ENCODE measurements around the gene SPRTN.

DNA sequence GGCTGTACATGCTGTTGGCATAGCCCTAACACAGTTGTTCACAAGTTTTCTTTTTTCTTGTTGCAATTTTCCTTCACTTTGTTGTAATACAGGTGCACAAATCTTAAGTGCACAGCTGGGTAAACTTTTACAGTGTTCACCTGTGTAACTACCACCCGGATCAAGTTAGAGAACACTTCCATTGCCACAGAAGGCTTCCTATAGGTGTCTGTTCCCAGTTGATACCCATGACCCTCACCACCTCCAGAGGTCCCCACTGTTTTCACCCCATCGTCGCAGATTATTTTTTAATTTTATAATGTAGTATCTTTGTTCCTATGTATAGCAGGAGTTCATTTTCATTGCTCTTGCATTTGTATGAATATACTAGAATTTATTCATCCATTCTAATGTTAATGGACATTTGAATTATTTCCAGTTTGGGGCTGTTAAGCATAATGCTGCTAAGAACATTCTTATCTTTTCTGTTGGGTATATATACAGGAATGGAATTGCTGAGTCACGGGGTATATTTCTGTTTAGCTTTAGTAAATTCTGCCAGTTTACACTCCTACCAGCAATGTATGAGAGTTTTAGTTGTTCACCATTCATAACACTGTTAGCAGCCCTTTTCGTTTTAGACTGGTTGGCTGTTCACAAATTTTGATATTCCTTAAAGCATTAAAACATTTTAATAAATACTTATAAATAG, 16.4 kb downstream of the SPRTN start:
- TF ChIP-seq, protein P1, sequence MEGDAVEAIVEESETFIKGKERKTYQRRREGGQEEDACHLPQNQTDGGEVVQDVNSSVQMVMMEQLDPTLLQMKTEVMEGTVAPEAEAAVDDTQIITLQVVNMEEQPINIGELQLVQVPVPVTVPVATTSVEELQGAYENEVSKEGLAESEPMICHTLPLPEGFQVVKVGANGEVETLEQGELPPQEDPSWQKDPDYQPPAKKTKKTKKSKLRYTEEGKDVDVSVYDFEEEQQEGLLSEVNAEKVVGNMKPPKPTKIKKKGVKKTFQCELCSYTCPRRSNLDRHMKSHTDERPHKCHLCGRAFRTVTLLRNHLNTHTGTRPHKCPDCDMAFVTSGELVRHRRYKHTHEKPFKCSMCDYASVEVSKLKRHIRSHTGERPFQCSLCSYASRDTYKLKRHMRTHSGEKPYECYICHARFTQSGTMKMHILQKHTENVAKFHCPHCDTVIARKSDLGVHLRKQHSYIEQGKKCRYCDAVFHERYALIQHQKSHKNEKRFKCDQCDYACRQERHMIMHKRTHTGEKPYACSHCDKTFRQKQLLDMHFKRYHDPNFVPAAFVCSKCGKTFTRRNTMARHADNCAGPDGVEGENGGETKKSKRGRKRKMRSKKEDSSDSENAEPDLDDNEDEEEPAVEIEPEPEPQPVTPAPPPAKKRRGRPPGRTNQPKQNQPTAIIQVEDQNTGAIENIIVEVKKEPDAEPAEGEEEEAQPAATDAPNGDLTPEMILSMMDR (IDR thresholded peaks at IDR 0.05): no peak
- no peak for TF ChIP-seq EP300 (IDR thresholded peaks at IDR 0.05; ENCODE audit: borderline replicate concordance in 1 of 2, low read depth in 1 of 2, low read length in 1 of 2)
